ENCODE measurements around the gene FCRL5. TPM values are rescaled to one million over a fixed set of nuclear protein-coding genes. Genes with fewer than 3 reads are reported as not detected.

Gene FCRL5
- total and polyA plus RNA-seq, 9 of the 15 experiments (the other 6 are each of a cell fraction or from before 2014, with no cell fraction given): not detected

GRCh38 chr1:157575744-157576143 lies 23.4 kb upstream of the FCRL5 start:
- FAIRE-seq (no peak), DNase-seq (ENCODE audit: extremely low read depth in 1 of 4, low spot score in 3 of 4) (no peak), ATAC-seq (no peak)
- peaks cover 3% of the 10 kb centered on the region; the same call in 1 of the 2 replicates for H4K20me1 ChIP-seq (replicated peaks; ENCODE audit: control insufficient read depth, insufficient read depth, low read length)
- H2AFZ ChIP-seq (ENCODE audit: low read depth, low read length): no peak overlapping the region
- 0% methylated on average over 2 of the region's 2 CpGs for WGBS (ENCODE audit: insufficient coverage, low coverage, missing lambda C conversion rate)
- POLR2A ChIA-PET: interaction anchor here (0.6 kb wide), 1 partner anchor 49 kb away, joined by 3 read pairs; no protein-coding TSS in a partner anchor
- H3K4me3 ChIP-seq: no peak overlapping the region
- peaks cover 0 to 6% of the 10 kb centered on the region in 2 experiments; a peak in 3 of 5 replicates for H3K27me3 ChIP-seq (ENCODE audit: control insufficient read depth in 2 of 2, insufficient read depth in 2 of 2, low read length in 2 of 2)
- CTCF ChIA-PET (ENCODE audit: low intra/inter-chr PET ratio): no interaction called here
- H3K36me3 ChIP-seq (ENCODE audit: control insufficient read depth, insufficient read depth, low read length): no peaks in the 10 kb centered on the region
- H3K9me3 ChIP-seq (replicated peaks; ENCODE audit: control insufficient read depth, insufficient read depth, low read depth, low read length): no peaks in the 10 kb centered on the region
- no peak overlapping the region for H3K27ac ChIP-seq (ENCODE audit: extremely low read depth, low read depth, low read length)
- no peak for TF ChIP-seq MCM5 (IDR thresholded peaks at IDR 0.05; ENCODE audit: low read depth)
- no peak for TF ChIP-seq ZNF3 (CRISPR knock-in tag; IDR thresholded peaks at IDR 0.05)
- TF ChIP-seq MBD2 (IDR thresholded peaks at IDR 0.05; ENCODE audit: borderline replicate concordance, low read depth): no peak
- no peak for TF ChIP-seq HOXB6 (CRISPR knock-in tag; IDR thresholded peaks at IDR 0.05; ENCODE audit: borderline replicate concordance)
- TF ChIP-seq TAF1 (IDR thresholded peaks at IDR 0.05; ENCODE audit: control insufficient read depth, extremely low read depth, insufficient read depth, low read length, severe bottlenecking): no peak
- TF ChIP-seq ZNF263 (CRISPR knock-in tag; IDR thresholded peaks at IDR 0.05; ENCODE audit: borderline replicate concordance): no peak
- TF ChIP-seq CSDE1 (IDR thresholded peaks at IDR 0.05): no peak
- no peak for TF ChIP-seq PREB (CRISPR knock-in tag; IDR thresholded peaks at IDR 0.05)
- no peak for TF ChIP-seq TAL1 (IDR thresholded peaks at IDR 0.05)
- no peak for TF ChIP-seq ATF7 (IDR thresholded peaks at IDR 0.05)
- TF ChIP-seq ZNF77 (CRISPR knock-in tag; IDR thresholded peaks at IDR 0.05): no peak
- TF ChIP-seq SRSF3 (IDR thresholded peaks at IDR 0.05; ENCODE audit: insufficient read depth, low read length): no peak
- TF ChIP-seq BDP1 (IDR thresholded peaks at IDR 0.05; ENCODE audit: insufficient read depth, insufficient read length): no peak
- TF ChIP-seq PBX2 (CRISPR knock-in tag; IDR thresholded peaks at IDR 0.05; ENCODE audit: low read depth): no peak
- TF ChIP-seq PBX2 (tag; conservative IDR thresholded peaks at IDR 0.05; ENCODE audit: low read depth): no peak
- TF ChIP-seq FOXK2 (conservative IDR thresholded peaks at IDR 0.05 in 1 of 2, IDR thresholded peaks at IDR 0.05 in 1 of 2; ENCODE audit: low read depth in 2 of 2): no peak
- TF ChIP-seq UBTF (IDR thresholded peaks at IDR 0.05; ENCODE audit: borderline replicate concordance in 1 of 2, low read depth in 2 of 2, low read length in 2 of 2): no peak
- intact Hi-C loops (cut with micrococcal nuclease): loop anchor here (5.0 kb wide), 1 partner anchor 372 kb away; no protein-coding TSS in a partner anchor
- no peak overlapping the region for H3K4me2 ChIP-seq (ENCODE audit: insufficient read depth, low read length)
- in situ Hi-C loops (cut with MboI): no loop called here
- H3K79me2 ChIP-seq (ENCODE audit: control insufficient read depth, insufficient read depth, low read length): no peaks in the 10 kb centered on the region
- H3K4me1 ChIP-seq (replicated peaks in 1 of 2; ENCODE audit: control insufficient read depth in 2 of 2, insufficient read depth in 2 of 2, low read length in 2 of 2): no peaks in the 10 kb centered on the region
- no peaks in the 10 kb centered on the region for H3K9me1 ChIP-seq (ENCODE audit: control insufficient read depth, insufficient read depth, low read length)
- BruUV-seq (replicated peaks): no TSS peak
- H3K9ac ChIP-seq (ENCODE audit: insufficient read depth in 1 of 2, low read depth in 2 of 2, low read length in 2 of 2): no peak overlapping the region

Measured in K562 (cell line).